Measurements from ENCODE around the gene STX7. TPM values are rescaled to one million over a fixed set of nuclear protein-coding genes. Genes with fewer than 3 reads are reported as not detected.

STX7 gene
- total RNA-seq, 1 donor from 2014 or later, result 30.0 TPM

- no peak overlapping the region for H3K4me3 Mint-ChIP-seq
- DNase-seq (ENCODE audit: low read depth, low spot score), result no peak
- H3K27ac Mint-ChIP-seq (ENCODE audit: unreplicated experiment), result no peak overlapping the region
- no peaks in the 10 kb centered on the region for H3K27me3 Mint-ChIP-seq (ENCODE audit: low read depth)
- no peak for TF ChIP-seq CTCF (conservative IDR thresholded peaks at IDR 0.05)
- H3K36me3 Mint-ChIP-seq (ENCODE audit: low read depth), result peaks cover 24% of the 10 kb centered on the region
- H3K4me1 Mint-ChIP-seq, result no peaks in the 10 kb centered on the region
- peaks cover 10% of the 10 kb centered on the region for H3K9me3 Mint-ChIP-seq
These were observed 16.3 kb downstream of the STX7 start for GRCh38 chr6:132496519-132497180.

GRCh38 chr6:132495604-132496079, 17.3 kb downstream of the STX7 start:
- H3K4me1 Mint-ChIP-seq, result no peaks in the 10 kb centered on the region
- peaks cover 24% of the 10 kb centered on the region for H3K36me3 Mint-ChIP-seq (ENCODE audit: low read depth)
- H3K9me3 Mint-ChIP-seq, result peaks cover 10% of the 10 kb centered on the region
- H3K4me3 Mint-ChIP-seq, result no peak overlapping the region
- no peak for DNase-seq (ENCODE audit: low read depth, low spot score)
- TF ChIP-seq CTCF (conservative IDR thresholded peaks at IDR 0.05), result no peak
- no peak overlapping the region for H3K27ac Mint-ChIP-seq (ENCODE audit: unreplicated experiment)
- no peaks in the 10 kb centered on the region for H3K27me3 Mint-ChIP-seq (ENCODE audit: low read depth)

- Mint-ChIP-seq H3K36me3 (ENCODE audit: low read depth) (peaks cover 25% of the 10 kb centered on the region), H3K4me1 (no peaks in the 10 kb centered on the region), H3K9me3 (peaks cover 10% of the 10 kb centered on the region), H3K4me3 (no peak overlapping the region), H3K27me3 (ENCODE audit: low read depth) (no peaks in the 10 kb centered on the region), H3K27ac (ENCODE audit: unreplicated experiment) (no peak overlapping the region)
- no peak for TF ChIP-seq CTCF (conservative IDR thresholded peaks at IDR 0.05)
- no peak for DNase-seq (ENCODE audit: low read depth, low spot score)
These were observed 18.0 kb downstream of the STX7 start for GRCh38 chr6:132494954-132495353.

- no peak overlapping the region for H3K4me3 Mint-ChIP-seq
- H3K27ac Mint-ChIP-seq (ENCODE audit: unreplicated experiment), result no peak overlapping the region
- no peaks in the 10 kb centered on the region for H3K27me3 Mint-ChIP-seq (ENCODE audit: low read depth)
- H3K4me1 Mint-ChIP-seq, result no peaks in the 10 kb centered on the region
- no peak for DNase-seq (ENCODE audit: low read depth, low spot score)
- peaks cover 10% of the 10 kb centered on the region for H3K9me3 Mint-ChIP-seq
- peaks cover 27% of the 10 kb centered on the region for H3K36me3 Mint-ChIP-seq (ENCODE audit: low read depth)
- TF ChIP-seq CTCF (conservative IDR thresholded peaks at IDR 0.05), result no peak
These were observed 21.0 kb downstream of the STX7 start for GRCh38 chr6:132491881-132492280.

GRCh38 chr6:132491303-132491702, 21.6 kb downstream of the STX7 start:
- H3K27me3 Mint-ChIP-seq (ENCODE audit: low read depth), result no peaks in the 10 kb centered on the region
- peaks cover 28% of the 10 kb centered on the region for H3K36me3 Mint-ChIP-seq (ENCODE audit: low read depth)
- H3K4me3 Mint-ChIP-seq, result no peak overlapping the region
- H3K27ac Mint-ChIP-seq (ENCODE audit: unreplicated experiment), result no peak overlapping the region
- H3K4me1 Mint-ChIP-seq, result no peaks in the 10 kb centered on the region
- H3K9me3 Mint-ChIP-seq, result peaks cover 10% of the 10 kb centered on the region
- no peak for TF ChIP-seq CTCF (conservative IDR thresholded peaks at IDR 0.05)
- no peak for DNase-seq (ENCODE audit: low read depth, low spot score)
